Psoas muscle (tissue), 8 donors: ENCODE measurements around the gene TENM3. TPM values are rescaled to one million over a fixed set of nuclear protein-coding genes. Genes with fewer than 3 reads are reported as not detected.

Experiments
- ATAC-seq, 4 donors: fragments of 200-7000 bp; cut with Tn5 transposase; one replicate each; pipeline ENCODE4 v1.9.1; 2020; ENCODE audit warnings: moderate library complexity in 3 of 4, mild to moderate bottlenecking in 2 of 4
- DNase-seq, 2 donors: peaks; one replicate each; pipeline ENCODE4 v3.0.0-alpha.2; 2020
- H3K27ac ChIP-seq: fragments of 200-600 bp; one replicate; pipeline ENCODE4 v1.8.0; 2022
- H3K27me3 ChIP-seq, 3 donors: fragments of 200-600 bp in 1 of 3; one replicate each; pipeline versions ENCODE4 v1.6.1 to v1.8.0; 2013 to 2022; ENCODE audit warnings: low read length in 2 of 3, mild to moderate bottlenecking in 2 of 3, moderate library complexity in 1 of 3; ENCODE audit not compliant: insufficient read depth in 3 of 3
- H3K36me3 ChIP-seq, 2 donors: fragments of 200-600 bp in 1 of 2; one replicate each; pipeline versions ENCODE4 v1.6.1 to v1.8.0; 2013 to 2022; ENCODE audit warnings: low read depth in 1 of 2, mild to moderate bottlenecking in 1 of 2, moderate library complexity in 1 of 2; ENCODE audit not compliant: insufficient read depth in 1 of 2
- H3K4me1 ChIP-seq: fragments of 200-600 bp; one replicate; pipeline ENCODE4 v1.8.0; 2022
- H3K4me3 ChIP-seq: fragments of 200-600 bp; one replicate; pipeline ENCODE4 v1.8.0; 2022; ENCODE audit warnings: mild to moderate bottlenecking
- H3K9me3 ChIP-seq: fragments of 200-600 bp; one replicate; pipeline ENCODE4 v1.8.0; 2022
- WGBS, 3 donors: extraction: QIAGEN DNeasy Blood & Tissue Kit; methylation state at CpG; one replicate each; pipeline versions ENCODE4 v1.1.6 to v1.1.7; 2013; 5-methylcytosine and 5-hydroxymethylcytosine counted together
- intact Hi-C, 2 donors: fragments of 100-400 bp; cut with DNase I; formaldehyde crosslinking; loops; one replicate each; pipeline versions ENCODE4 v1.11.0 to v1.14.2; 2022
- polyA plus RNA-seq, 3 donors: library from polyadenylated mRNA; stranded (reverse); fragments of 200-250 nt; gene quantifications; one replicate each; pipeline ENCODE4 v1.2.3, GENCODE V29; 2013
- total RNA-seq, 4 donors: library from RNA; stranded (reverse); fragmentation: NEBNext Ultra II Directional in 2 of 4; extraction: Animal tissue kit (Norgen Biotek cat#: 25700) in 2 of 4; gene quantifications; one replicate each; pipeline versions ENCODE4 v1.2.1 to v1.2.4, GENCODE V29; 2021 to 2023
- TF ChIP-seq, protein P1 (sequence below): fragments of 200-600 bp; IDR thresholded peaks from one replicate; pipeline ENCODE4 v1.8.0; 2022; ENCODE audit warnings: antibody characterized with exemption
- donor health status: healthy with polysubstance abuse.
- donor health status: DM: no; HTN: no; CAD: no; lungs with moderate emphysema.
- donor health status: Bipolar disorder and iron deficiency.
- donor health status: healthy.
- donor health status: DM: yes; HTN: yes; CAD: no.
- donor health status: DM: no; HTN: no; CAD: no.
- donor health status: DM: no; HTN: no; CAD: no.
- donor health status: DM: yes; HTN: yes; CAD: no.

TENM3 gene
- total and polyA plus RNA-seq, 7 donors, result 0.48 to 11.6 (median 5.3) TPM

DNA sequence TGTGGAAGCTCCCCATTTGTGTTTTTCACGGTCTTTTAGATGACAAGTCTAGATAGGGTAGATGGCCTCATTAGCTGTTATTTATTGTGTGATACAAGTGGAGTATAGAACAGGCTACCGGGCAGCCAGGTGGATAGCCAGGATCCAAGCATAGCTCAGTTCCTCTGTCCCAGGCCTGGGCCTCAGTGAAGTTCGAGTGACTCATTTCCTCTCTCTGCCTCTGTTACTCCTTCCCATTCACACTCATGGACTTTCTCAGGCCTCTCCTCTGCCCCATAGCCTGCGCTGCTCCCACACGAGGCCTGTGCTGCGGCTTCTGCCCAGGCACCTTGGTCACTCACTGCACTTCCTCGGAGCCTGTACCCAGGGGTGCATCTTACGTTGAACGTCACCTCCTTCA is 54.5 kb downstream of the TENM3 start:
- Histone ChIP-seq H3K9me3 (no peaks in the 10 kb centered on the region), H3K4me3 (no peak overlapping the region), H3K27ac (no peak overlapping the region), H3K27me3 (no peaks in the 10 kb centered on the region), H3K36me3 (no peaks in the 10 kb centered on the region), H3K4me1 (no peaks in the 10 kb centered on the region)
- WGBS, 3 donors, result 69 to 70% (median 70%) methylated on average over 9 of the region's 9 CpGs
- TF ChIP-seq, protein P1, sequence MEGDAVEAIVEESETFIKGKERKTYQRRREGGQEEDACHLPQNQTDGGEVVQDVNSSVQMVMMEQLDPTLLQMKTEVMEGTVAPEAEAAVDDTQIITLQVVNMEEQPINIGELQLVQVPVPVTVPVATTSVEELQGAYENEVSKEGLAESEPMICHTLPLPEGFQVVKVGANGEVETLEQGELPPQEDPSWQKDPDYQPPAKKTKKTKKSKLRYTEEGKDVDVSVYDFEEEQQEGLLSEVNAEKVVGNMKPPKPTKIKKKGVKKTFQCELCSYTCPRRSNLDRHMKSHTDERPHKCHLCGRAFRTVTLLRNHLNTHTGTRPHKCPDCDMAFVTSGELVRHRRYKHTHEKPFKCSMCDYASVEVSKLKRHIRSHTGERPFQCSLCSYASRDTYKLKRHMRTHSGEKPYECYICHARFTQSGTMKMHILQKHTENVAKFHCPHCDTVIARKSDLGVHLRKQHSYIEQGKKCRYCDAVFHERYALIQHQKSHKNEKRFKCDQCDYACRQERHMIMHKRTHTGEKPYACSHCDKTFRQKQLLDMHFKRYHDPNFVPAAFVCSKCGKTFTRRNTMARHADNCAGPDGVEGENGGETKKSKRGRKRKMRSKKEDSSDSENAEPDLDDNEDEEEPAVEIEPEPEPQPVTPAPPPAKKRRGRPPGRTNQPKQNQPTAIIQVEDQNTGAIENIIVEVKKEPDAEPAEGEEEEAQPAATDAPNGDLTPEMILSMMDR, result no peak
- intact Hi-C loops, result no loop called here
- no peak for ATAC-seq
- no peak for DNase-seq

DNA sequence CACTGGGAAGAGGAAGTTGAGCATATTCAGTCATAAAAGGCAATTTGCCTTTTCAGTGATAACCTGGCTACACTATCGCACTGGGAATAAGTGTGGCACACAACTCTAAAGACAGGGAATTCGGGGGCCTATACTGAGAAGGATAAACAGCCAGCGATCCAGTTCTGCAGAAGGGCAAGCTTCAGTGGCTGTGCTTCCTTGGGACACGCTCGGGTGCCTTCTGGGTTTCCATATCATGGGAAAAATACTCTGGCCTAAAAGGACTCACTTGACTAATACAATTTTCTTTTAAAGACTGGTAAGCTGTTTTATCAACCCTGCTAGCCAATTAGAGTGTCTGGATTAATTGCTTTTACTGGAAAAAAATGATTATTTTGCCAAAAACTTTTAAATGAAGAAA is 58.5 kb downstream of the TENM3 start:
- WGBS, 3 donors, result 74 to 86% (median 80%) methylated on average over 5 of the region's 5 CpGs

DNA sequence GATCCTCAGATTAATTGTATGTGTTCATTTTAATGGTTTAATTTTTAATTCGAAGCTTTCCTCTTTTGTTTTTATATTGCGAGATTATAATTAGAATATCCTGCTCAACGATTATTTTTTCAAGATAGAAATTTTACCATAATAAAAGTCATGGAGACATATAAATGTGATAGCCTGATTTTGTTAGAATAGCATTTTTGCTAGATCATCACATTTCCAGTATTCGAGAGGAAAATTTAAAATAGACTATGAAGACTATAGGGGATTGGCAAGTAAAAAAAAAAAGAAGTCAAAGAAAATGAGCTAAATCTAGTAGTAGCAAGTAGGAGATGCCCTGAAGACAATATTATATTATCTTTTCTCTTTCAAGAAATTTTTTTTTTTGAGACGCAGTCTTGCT is 60.6 kb downstream of the TENM3 start:
- Histone ChIP-seq H3K4me3 (no peak overlapping the region), H3K27me3 (no peaks in the 10 kb centered on the region), H3K36me3 (no peaks in the 10 kb centered on the region), H3K4me1 (no peaks in the 10 kb centered on the region), H3K9me3 (no peaks in the 10 kb centered on the region), H3K27ac (no peak overlapping the region)
- WGBS, 3 donors, result 90 to 91% (median 90%) methylated on average over 5 of the region's 5 CpGs
- TF ChIP-seq, protein P1, result no peak
- no peak for ATAC-seq
- no peak for DNase-seq
- intact Hi-C loops, result no loop called here

More for the DNA sequence above, 58.5 kb downstream of the TENM3 start:
- intact Hi-C loops, result no loop called here
- no peaks in the 10 kb centered on the region for H3K27me3 ChIP-seq
- no peaks in the 10 kb centered on the region for H3K9me3 ChIP-seq
- ATAC-seq (no peak), DNase-seq (no peak)
- H3K36me3 ChIP-seq, result no peaks in the 10 kb centered on the region
- TF ChIP-seq, protein P1, result no peak
- no peaks in the 10 kb centered on the region for H3K4me1 ChIP-seq
- no peak overlapping the region for H3K27ac ChIP-seq
- no peak overlapping the region for H3K4me3 ChIP-seq

DNA sequence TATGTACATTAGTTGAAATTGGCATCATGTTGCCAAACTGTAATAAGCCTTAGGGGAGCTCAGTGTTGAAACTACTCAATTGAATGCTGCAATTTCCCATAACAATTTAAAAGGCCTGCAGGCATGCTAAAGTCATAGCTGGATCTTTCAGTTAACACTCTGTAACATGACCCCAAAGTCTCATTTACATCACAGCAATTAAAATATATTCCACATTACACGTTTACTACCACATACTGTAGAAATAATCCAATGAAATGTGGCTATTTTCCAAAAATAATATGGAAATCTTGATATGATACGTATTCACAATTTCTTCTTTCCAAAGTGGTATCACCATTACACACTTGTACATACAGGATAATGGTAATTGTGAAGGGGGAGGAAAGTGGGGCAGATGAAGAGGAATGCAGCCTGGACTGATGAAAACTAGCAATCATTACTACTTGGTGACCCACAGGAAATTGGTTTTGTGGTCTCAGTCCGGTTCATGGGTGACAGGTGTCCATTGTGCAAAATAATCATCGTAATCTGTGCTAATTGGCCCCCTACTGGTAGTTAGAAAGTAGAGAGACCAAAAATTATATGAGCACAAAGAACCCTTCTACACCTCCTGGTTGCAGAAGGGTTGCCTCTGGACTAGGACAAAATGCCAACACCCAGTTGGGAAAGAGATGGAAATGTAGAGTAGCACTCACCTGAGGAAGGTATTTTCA is 63.7 kb downstream of the TENM3 start:
- DNase-seq, result no peak
- Histone ChIP-seq H3K4me1 (no peaks in the 10 kb centered on the region), H3K4me3 (no peak overlapping the region), H3K36me3 (no peaks in the 10 kb centered on the region), H3K9me3 (no peaks in the 10 kb centered on the region), H3K27ac (no peak overlapping the region), H3K27me3 (no peaks in the 10 kb centered on the region)
- WGBS, 3 donors, result 53 to 66% (median 59%) methylated on average over 4 of the region's 4 CpGs
- intact Hi-C loops, result no loop called here
- TF ChIP-seq, protein P1, result no peak
- ATAC-seq, result no peak

DNA sequence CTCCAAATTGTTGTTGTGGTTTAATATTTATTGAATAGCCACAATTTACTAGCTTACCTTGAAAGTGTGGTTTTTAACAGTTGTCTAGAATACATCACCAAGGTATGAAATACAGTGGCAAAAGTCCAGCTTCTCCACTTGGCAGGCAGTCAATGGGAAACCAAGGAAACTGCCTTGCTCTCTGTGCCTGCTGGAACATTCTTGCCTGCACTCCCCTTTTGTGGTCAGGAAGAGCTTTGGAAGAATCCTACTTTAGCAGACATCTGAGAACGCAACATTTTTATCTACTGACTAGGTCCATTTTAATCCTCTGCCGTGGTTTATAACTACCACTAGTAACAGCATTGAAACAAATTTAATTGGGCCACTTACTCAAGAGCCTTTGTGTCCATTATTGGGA is 64.5 kb downstream of the TENM3 start:
- H3K27ac ChIP-seq, result no peak overlapping the region
- no peaks in the 10 kb centered on the region for H3K36me3 ChIP-seq
- DNase-seq, result no peak
- TF ChIP-seq, protein P1, result no peak
- no peaks in the 10 kb centered on the region for H3K4me1 ChIP-seq
- intact Hi-C loops, result no loop called here
- ATAC-seq, result no peak
- 66 to 85% (median 74%) methylated on average over 2 of the region's 2 CpGs for WGBS, 3 donors
- no peaks in the 10 kb centered on the region for H3K27me3 ChIP-seq
- H3K4me3 ChIP-seq, result no peak overlapping the region
- H3K9me3 ChIP-seq, result no peaks in the 10 kb centered on the region
